GM12892 (cell line): ENCODE results near the gene FILIP1.
"Not testable (repeated sequence)": the region's sequence is repeated elsewhere in the genome, so short reads cannot be mapped to it uniquely, and the experiment has no call there.

Experiments
- DNase-seq: peaks from one replicate; pipeline ENCODE4 v3.0.0; 2011; ENCODE audit not compliant: insufficient read length
- FAIRE-seq: peaks from 2 replicates; lab custom pipeline; 2011; peaks lifted over from hg19 to GRCh38; lab: Jason Lieb, UNC
- POLR2A ChIP-seq: IDR thresholded peaks from 2 replicates; pipeline ENCODE4 v1.6.1; 2011; ENCODE audit warnings: low read depth, low read length, control low read depth
- POLR2AphosphoS5 ChIP-seq: IDR thresholded peaks from 2 replicates; pipeline ENCODE4 v1.6.1; 2011; ENCODE audit warnings: low read depth, low read length, control low read depth
- TAF1 ChIP-seq: IDR thresholded peaks from 2 replicates; pipeline ENCODE4 v1.6.1; 2011; ENCODE audit warnings: low read depth, mild to moderate bottlenecking, control low read depth, low read length, borderline replicate concordance

FILIP1 gene

GRCh38 chr6:75423386-75423785 is 70.2 kb downstream of the FILIP1 start:
- FAIRE-seq (no peak), DNase-seq (no peak)
- TF ChIP-seq POLR2AphosphoS5 (no peak), TAF1 (no peak), POLR2A (no peak)

DNA sequence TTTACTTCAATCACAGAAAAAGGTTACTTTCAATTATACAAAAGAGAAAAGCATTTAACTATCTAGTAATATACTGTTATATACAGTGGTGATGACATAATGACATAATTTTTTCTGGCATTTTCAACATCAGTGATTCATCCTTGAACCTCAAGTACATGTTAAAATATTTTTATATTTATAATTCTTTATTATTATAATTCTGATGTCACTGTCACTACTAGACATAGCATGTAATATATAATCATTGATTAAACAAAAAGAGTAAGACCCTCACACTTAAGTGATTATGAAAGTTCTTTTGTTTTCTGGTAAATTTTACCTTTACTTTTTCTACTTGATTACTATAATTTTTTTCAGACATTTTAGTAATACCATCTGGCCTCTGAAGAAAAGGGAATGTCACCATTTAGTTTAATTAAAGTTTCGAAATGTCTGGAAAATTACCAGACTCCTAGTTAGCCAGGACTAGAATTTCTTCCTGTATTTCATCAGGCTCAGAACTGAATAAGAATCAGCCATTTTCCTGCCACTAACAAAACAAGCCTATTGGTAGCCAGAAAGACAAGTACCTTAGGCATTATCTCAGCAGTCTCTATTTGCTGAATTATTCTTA is 71.5 kb downstream of the FILIP1 start:
- FAIRE-seq (no peak), DNase-seq (no peak)
- TF ChIP-seq TAF1 (no peak), POLR2AphosphoS5 (no peak), POLR2A (no peak)

DNA sequence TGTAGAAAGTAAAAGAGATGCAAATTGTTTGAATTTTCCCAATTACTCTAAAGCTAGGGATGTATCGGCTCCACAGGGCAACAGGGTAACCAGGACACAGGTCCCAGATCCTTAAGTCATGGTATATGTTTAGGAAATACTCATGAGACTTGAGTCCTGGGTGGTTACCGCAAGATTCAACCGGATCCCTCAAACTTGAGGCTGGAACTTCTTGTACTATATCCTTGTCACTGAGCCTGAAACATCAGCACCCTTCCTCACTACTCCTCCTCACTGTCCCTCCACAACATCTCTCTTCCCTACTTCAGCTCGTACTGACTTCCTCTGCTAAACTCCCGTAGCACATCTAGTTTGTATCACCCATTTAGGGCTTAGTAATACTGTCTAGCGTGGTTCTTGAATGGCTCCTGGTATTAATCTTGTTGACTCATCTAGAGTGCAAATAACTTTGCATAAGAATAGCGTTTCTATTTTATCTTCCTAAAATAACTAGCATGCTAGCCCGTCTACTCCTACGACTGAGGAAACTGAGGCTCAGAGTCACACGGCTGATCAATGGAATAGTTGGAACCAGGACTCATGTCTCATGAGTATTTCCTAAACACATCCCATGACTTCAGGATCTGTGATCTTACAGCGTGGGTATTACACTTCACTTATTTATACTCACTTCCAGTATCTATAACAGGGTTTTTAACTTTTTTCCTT is 72.1 kb downstream of the FILIP1 start:
- TF ChIP-seq TAF1, result no peak
- no peak for TF ChIP-seq POLR2AphosphoS5
- no peak for TF ChIP-seq POLR2A
- FAIRE-seq (no peak), DNase-seq (no peak)

GRCh38 chr6:75419980-75420379 is 73.6 kb downstream of the FILIP1 start:
- FAIRE-seq, result no peak
- no peak for DNase-seq
- TF ChIP-seq TAF1 (no peak), POLR2A (no peak), POLR2AphosphoS5 (no peak)

DNA sequence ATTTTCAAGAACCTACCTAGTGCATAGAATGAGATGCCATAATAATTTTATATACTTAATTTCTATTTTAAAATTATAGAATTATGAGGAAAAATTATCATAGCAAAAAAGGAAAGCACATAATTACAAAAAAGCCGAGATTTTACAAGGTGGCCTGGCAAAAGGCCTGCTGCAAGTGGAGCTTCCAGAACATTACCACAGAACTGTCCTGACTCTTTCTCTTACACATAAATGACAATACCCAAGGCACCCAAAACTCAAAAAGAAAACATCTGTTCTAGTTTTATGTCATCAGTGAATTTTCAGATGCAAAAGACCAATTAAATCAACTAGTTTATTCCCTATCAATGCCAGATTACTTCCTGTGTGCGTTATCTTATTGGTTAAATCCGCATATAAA is 74.2 kb downstream of the FILIP1 start:
- no peak for TF ChIP-seq POLR2A
- no peak for TF ChIP-seq POLR2AphosphoS5
- no peak for TF ChIP-seq TAF1
- FAIRE-seq, result no peak
- no peak for DNase-seq

DNA sequence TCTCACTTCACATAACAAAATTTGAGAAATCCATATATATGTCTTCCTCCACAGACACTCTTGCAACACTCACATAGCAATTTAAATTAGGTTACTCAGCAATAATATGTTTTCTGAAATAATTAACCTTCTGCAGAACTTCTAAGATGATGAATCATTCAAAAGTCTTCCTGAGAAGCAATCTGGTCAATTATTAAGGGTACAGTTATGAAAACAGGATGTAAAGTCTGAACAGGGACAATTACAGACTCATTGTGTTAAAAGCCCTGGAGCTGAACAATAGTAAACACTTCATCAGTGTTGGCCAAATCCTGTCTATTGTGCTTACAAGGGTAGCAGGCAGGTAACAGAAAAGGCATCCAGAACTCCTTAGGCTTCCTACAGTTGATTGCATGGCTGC is 75.4 kb downstream of the FILIP1 start:
- TF ChIP-seq POLR2A (no peak), TAF1 (no peak), POLR2AphosphoS5 (no peak)
- FAIRE-seq, result no peak
- no peak for DNase-seq

GRCh38 chr6:75416443-75416842 is 77.2 kb downstream of the FILIP1 start:
- no peak for FAIRE-seq
- DNase-seq, result no peak
- no peak for TF ChIP-seq TAF1
- TF ChIP-seq POLR2AphosphoS5, result no peak
- TF ChIP-seq POLR2A, result no peak

GRCh38 chr6:75415804-75416203 is 77.8 kb downstream of the FILIP1 start:
- DNase-seq (no peak), FAIRE-seq (no peak)
- TF ChIP-seq POLR2A, result no peak
- TF ChIP-seq POLR2AphosphoS5, result no peak
- no peak for TF ChIP-seq TAF1

DNA sequence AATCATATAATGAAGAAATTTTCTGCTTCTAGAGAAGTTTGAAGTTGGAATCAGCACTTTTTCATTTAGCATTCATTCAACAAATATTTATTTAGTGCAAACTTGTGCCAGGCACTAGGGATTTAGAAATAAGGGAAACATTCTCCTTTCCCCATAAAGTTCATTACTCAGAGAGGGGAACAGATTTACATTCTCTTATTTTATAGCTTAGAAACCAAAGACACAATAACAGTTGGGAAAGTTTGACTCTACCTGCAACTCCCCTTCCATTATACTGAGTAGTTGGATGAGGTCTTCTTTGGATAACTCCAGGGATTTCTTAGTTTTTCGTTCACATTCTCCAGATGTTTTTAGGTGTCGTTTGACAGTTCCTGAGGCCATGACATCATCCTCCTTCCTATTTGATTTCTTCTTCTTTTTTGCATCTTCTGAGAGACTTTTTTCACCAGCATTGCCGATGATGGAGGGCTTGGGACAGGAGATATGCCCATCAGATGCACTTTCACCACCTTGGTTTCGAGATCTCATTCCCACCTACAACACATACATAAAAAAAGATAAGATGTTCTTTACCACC is 79.1 kb downstream of the FILIP1 start:
- TF ChIP-seq TAF1 (no peak), POLR2AphosphoS5 (no peak), POLR2A (no peak)
- FAIRE-seq, result no peak
- DNase-seq, result no peak

DNA sequence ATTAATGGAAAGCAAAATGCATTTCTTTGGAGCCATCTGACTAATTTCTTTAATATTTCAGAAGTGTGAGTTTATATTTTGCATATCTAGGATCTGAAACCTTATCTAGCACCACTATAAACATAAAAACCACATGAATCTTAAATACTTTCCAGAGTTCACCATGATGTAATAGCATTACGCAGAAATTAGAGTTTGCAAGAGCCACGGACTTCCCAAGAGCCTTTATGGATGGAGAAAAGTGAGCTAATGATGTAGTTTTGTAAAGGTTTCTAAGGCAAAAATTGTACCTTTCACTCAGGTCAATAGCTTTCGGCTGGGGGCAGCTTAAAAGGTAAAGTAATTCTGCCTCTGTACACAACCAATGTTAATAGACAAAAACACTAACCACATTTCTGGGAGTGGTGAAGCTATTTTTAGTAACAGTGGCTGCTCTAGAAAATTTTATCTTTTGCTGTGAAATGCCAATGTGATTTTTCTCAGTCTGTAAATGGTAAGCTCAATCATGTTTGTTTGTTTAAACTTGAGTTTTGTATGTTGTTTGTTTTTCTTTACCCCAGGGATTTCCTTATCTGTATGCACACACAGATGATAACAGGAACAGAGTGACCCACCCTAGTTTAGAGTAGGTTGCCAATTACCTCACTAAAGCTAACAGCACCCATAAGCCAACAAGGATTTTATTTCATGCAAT is 80.5 kb downstream of the FILIP1 start:
- no peak for FAIRE-seq
- DNase-seq, result no peak
- TF ChIP-seq POLR2A (no peak), TAF1 (no peak), POLR2AphosphoS5 (no peak)

GRCh38 chr6:75410564-75410963 is 83.0 kb downstream of the FILIP1 start:
- not testable (repeated sequence) for FAIRE-seq, DNase-seq

DNA sequence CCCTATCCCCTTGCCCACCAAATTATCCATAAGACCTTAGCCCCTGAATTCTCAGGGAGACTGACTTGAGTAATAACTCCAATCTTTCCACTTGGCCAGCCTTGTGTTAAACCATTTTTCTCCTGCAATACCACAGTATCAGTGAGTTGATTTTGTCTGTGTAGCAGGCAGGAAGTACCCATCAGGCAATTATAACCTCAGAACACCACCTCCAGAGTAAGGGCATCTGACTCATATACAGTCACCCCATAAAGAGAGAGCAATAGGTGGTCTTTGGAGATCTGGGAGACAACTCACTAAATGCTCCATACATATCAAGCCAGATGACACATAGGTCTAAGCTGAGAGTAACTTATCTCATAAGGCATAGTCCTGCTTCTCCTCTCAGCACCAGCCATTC is 83.7 kb downstream of the FILIP1 start:
- no peak for DNase-seq
- FAIRE-seq, result no peak
- TF ChIP-seq TAF1 (no peak), POLR2A (no peak), POLR2AphosphoS5 (no peak)
